HEK293 (cell line): ENCODE data around the gene CLSTN1.
A peak's percentile ranks its signal among the peaks of the same experiment; 100 is the strongest.

ENCODE experiments used
- CTCF ChIA-PET: fragments of 350-600 bp; formaldehyde crosslinking; extraction: SDS; loops from one replicate; lab custom pipeline; 2021; ENCODE audit warnings: antibody characterized with exemption; lab: Yijun Ruan, JAX
- POLR2A ChIA-PET: fragments of 300-600 bp; formaldehyde crosslinking; extraction: SDS; loops from one replicate; lab custom pipeline; 2020; ENCODE audit warnings: antibody characterized with exemption, inconsistent platforms; lab: Yijun Ruan, JAX
- H3K27ac ChIP-seq: fragments of 200-500 bp; sonication (Bioruptor generic); 2 replicates; pipeline ENCODE4 v1.5.1; 2014; ENCODE audit warnings: low read depth, low read length, control low read depth, inconsistent platforms; ENCODE audit errors: extremely low read depth
- H3K36me3 ChIP-seq, 2 experiments: fragments of 200-500 bp in 1 of 2; sonication (Bioruptor generic) in 1 of 2; 1 replicate in 1 of 2; 2 replicates in 1 of 2; pipeline ENCODE4 v1.5.1; 2014 to 2017; ENCODE audit warnings: inconsistent platforms in 2 of 2, low read length in 2 of 2; ENCODE audit not compliant: control insufficient read depth in 2 of 2, insufficient read depth in 1 of 2
- H3K4me1 ChIP-seq: fragments of 200-500 bp; sonication (Bioruptor generic); 2 replicates; pipeline ENCODE4 v1.5.1; 2014; ENCODE audit warnings: mild to moderate bottlenecking, low read length, inconsistent platforms; ENCODE audit not compliant: control insufficient read depth, insufficient read depth
- H3K4me3 ChIP-seq: 2 replicates; pipeline ENCODE4 v1.5.1; 2011; ENCODE audit warnings: low read depth, mild to moderate bottlenecking, control low read depth, low read length, moderate library complexity
- H3K9me3 ChIP-seq: fragments of 200-500 bp; sonication (Bioruptor generic); 2 replicates; pipeline ENCODE4 v1.5.1; 2014; ENCODE audit warnings: low read depth, low read length, inconsistent platforms; ENCODE audit not compliant: control insufficient read depth, insufficient read depth
- BCL11B ChIP-seq: fragments of 450-650 bp; formaldehyde crosslinking; IDR thresholded peaks from 2 replicates; pipeline ENCODE4 v1.5.1; 2016; ENCODE audit warnings: low read depth, missing biosample characterization, missing genetic modification characterization
- EGR2 ChIP-seq: fragments of 450-650 bp; formaldehyde crosslinking; IDR thresholded peaks from 2 replicates; pipeline ENCODE4 v1.5.1; 2016; ENCODE audit warnings: low read depth, missing biosample characterization, missing genetic modification characterization
- FEZF1 ChIP-seq: fragments of 450-650 bp; formaldehyde crosslinking; IDR thresholded peaks from 2 replicates; pipeline ENCODE4 v1.5.1; 2016; ENCODE audit warnings: missing biosample characterization, missing genetic modification characterization
- GLIS1 ChIP-seq: fragments of 450-650 bp; formaldehyde crosslinking; IDR thresholded peaks from 2 replicates; pipeline ENCODE4 v1.5.1; 2016; ENCODE audit warnings: missing biosample characterization, missing genetic modification characterization
- GLIS2 ChIP-seq: fragments of 450-650 bp; formaldehyde crosslinking; IDR thresholded peaks from 2 replicates; pipeline ENCODE4 v1.5.1; 2016; ENCODE audit warnings: missing biosample characterization, missing genetic modification characterization
- KLF16 ChIP-seq: fragments of 450-650 bp; formaldehyde crosslinking; IDR thresholded peaks from 2 replicates; pipeline ENCODE4 v1.5.1; 2017; ENCODE audit warnings: missing biosample characterization, missing genetic modification characterization
- KLF8 ChIP-seq: fragments of 450-650 bp; formaldehyde crosslinking; IDR thresholded peaks from 2 replicates; pipeline ENCODE4 v1.5.1; 2016; ENCODE audit warnings: missing biosample characterization, missing genetic modification characterization
- PBX3 ChIP-seq: sonication (generic); formaldehyde crosslinking; IDR thresholded peaks from 2 replicates; pipeline ENCODE4 v1.8.1; 2022; ENCODE audit warnings: mild to moderate bottlenecking, moderate library complexity, missing genetic modification reagents
- PRDM10 ChIP-seq: fragments of 450-650 bp; formaldehyde crosslinking; IDR thresholded peaks from 2 replicates; pipeline ENCODE4 v1.5.1; 2016; ENCODE audit warnings: missing biosample characterization, missing genetic modification characterization
- SCRT2 ChIP-seq: fragments of 450-650 bp; formaldehyde crosslinking; IDR thresholded peaks from 2 replicates; pipeline ENCODE4 v1.5.1; 2016; ENCODE audit warnings: missing biosample characterization, missing genetic modification characterization
- SETDB1 ChIP-seq: IDR thresholded peaks from one replicate; pipeline ENCODE4 v1.6.1; 2017; ENCODE audit warnings: mild to moderate bottlenecking, low read length, moderate library complexity, mixed read lengths; ENCODE audit not compliant: insufficient read length
- ZBTB20 ChIP-seq: fragments of 450-650 bp; formaldehyde crosslinking; IDR thresholded peaks from 2 replicates; pipeline ENCODE4 v1.5.1; 2016; ENCODE audit warnings: missing biosample characterization, missing genetic modification characterization
- ZBTB48 ChIP-seq: fragments of 450-650 bp; formaldehyde crosslinking; IDR thresholded peaks from 2 replicates; pipeline ENCODE4 v1.5.1; 2016; ENCODE audit warnings: missing biosample characterization, missing genetic modification characterization
- ZBTB6 ChIP-seq: fragments of 450-650 bp; formaldehyde crosslinking; IDR thresholded peaks from 2 replicates; pipeline ENCODE4 v1.5.1; 2017; ENCODE audit warnings: missing biosample characterization, missing genetic modification characterization
- ZEB2 ChIP-seq: fragments of 450-650 bp; formaldehyde crosslinking; IDR thresholded peaks from 2 replicates; pipeline ENCODE4 v1.5.1; 2016; ENCODE audit warnings: missing biosample characterization, missing genetic modification characterization
- ZFHX2 ChIP-seq: fragments of 450-650 bp; formaldehyde crosslinking; conservative IDR thresholded peaks from 2 replicates; pipeline ENCODE4 v1.5.1; 2016; ENCODE audit warnings: missing biosample characterization, missing genetic modification characterization
- ZNF140 ChIP-seq: fragments of 450-650 bp; formaldehyde crosslinking; IDR thresholded peaks from 2 replicates; pipeline ENCODE4 v1.5.1; 2016; ENCODE audit warnings: missing biosample characterization, missing genetic modification characterization
- ZNF423 ChIP-seq: fragments of 450-650 bp; formaldehyde crosslinking; IDR thresholded peaks from 2 replicates; pipeline ENCODE4 v1.5.1; 2016; ENCODE audit warnings: missing biosample characterization, missing genetic modification characterization
- ZNF501 ChIP-seq: fragments of 450-650 bp; formaldehyde crosslinking; IDR thresholded peaks from 2 replicates; pipeline ENCODE4 v1.5.1; 2016; ENCODE audit warnings: missing biosample characterization, missing genetic modification characterization
- ZNF548 ChIP-seq: fragments of 450-650 bp; formaldehyde crosslinking; IDR thresholded peaks from 2 replicates; pipeline ENCODE4 v1.5.1; 2016; ENCODE audit warnings: missing biosample characterization, missing genetic modification characterization
- ZNF560 ChIP-seq: fragments of 450-650 bp; formaldehyde crosslinking; IDR thresholded peaks from 2 replicates; pipeline ENCODE4 v1.5.1; 2017; ENCODE audit warnings: missing biosample characterization, missing genetic modification characterization, borderline replicate concordance
- ZNF580 ChIP-seq: fragments of 450-650 bp; formaldehyde crosslinking; IDR thresholded peaks from 2 replicates; pipeline ENCODE4 v1.5.1; 2016; ENCODE audit warnings: missing biosample characterization, missing genetic modification characterization
- ZNF585B ChIP-seq: fragments of 450-650 bp; formaldehyde crosslinking; IDR thresholded peaks from 2 replicates; pipeline ENCODE4 v1.5.1; 2016; ENCODE audit warnings: missing biosample characterization, missing genetic modification characterization
- ZNF600 ChIP-seq: fragments of 450-650 bp; formaldehyde crosslinking; IDR thresholded peaks from 2 replicates; pipeline ENCODE4 v1.5.1; 2016; ENCODE audit warnings: missing biosample characterization, missing genetic modification characterization
- ZNF610 ChIP-seq: fragments of 450-650 bp; formaldehyde crosslinking; IDR thresholded peaks from 2 replicates; pipeline ENCODE4 v1.5.1; 2016; ENCODE audit warnings: missing biosample characterization, missing genetic modification characterization, borderline replicate concordance
- ZNF670 ChIP-seq: fragments of 450-650 bp; formaldehyde crosslinking; IDR thresholded peaks from 2 replicates; pipeline ENCODE4 v1.5.1; 2016; ENCODE audit warnings: missing biosample characterization, missing genetic modification characterization, low read depth
- ZNF777 ChIP-seq: fragments of 450-650 bp; formaldehyde crosslinking; IDR thresholded peaks from 2 replicates; pipeline ENCODE4 v1.5.1; 2017; ENCODE audit warnings: missing biosample characterization, missing genetic modification characterization, borderline replicate concordance
- ZSCAN23 ChIP-seq: fragments of 450-650 bp; formaldehyde crosslinking; IDR thresholded peaks from 2 replicates; pipeline ENCODE4 v1.5.1; 2016; ENCODE audit warnings: missing biosample characterization, missing genetic modification characterization
- ZSCAN4 ChIP-seq: fragments of 450-650 bp; formaldehyde crosslinking; IDR thresholded peaks from 2 replicates; pipeline ENCODE4 v1.5.1; 2017; ENCODE audit warnings: missing biosample characterization, missing genetic modification characterization

The CLSTN1 gene

GRCh38 chr1:9822897-9823692 lies 670 bp downstream of the CLSTN1 start:
- peaks cover 24% of the 10 kb centered on the region for H3K4me1 ChIP-seq
- H3K27ac ChIP-seq, result peak overlapping the region; percentile 83
- no peaks in the 10 kb centered on the region for H3K9me3 ChIP-seq
- CTCF ChIA-PET, result interaction anchor here (0.6 to 1.8 kb wide), 3 partner anchors 32 to 39 kb away, joined by 3 to 10 read pairs (median 5); no protein-coding TSS in a partner anchor
- no peaks in the 10 kb centered on the region; a peak in 1 of 3 replicates for H3K36me3 ChIP-seq
- peak overlapping the region; percentile 89 for H3K4me3 ChIP-seq
- POLR2A ChIA-PET, result interaction anchor here (1.0 kb wide), 1 partner anchor 18 kb away, joined by 3 read pairs; no protein-coding TSS in a partner anchor
- TF ChIP-seq KLF8 (tag by site-specific recombination), result 0 out of 2 replicates have a peak, but pooled peaks have one; percentile 20
- TF ChIP-seq ZNF560 (tag by site-specific recombination), result no peak
- TF ChIP-seq PRDM10 (tag by site-specific recombination), result peak; percentile 67
- TF ChIP-seq ZFHX2 (tag by site-specific recombination), result peak; percentile 59
- peak; percentile 38; the same call in 1 of the 2 replicates for TF ChIP-seq ZBTB48
- TF ChIP-seq ZBTB20 (tag by site-specific recombination), result peak; percentile 85
- peak; percentile 49; the same call in 1 of the 2 replicates for TF ChIP-seq KLF16 (tag by site-specific recombination)
- TF ChIP-seq ZNF140 (tag by site-specific recombination), result no peak
- TF ChIP-seq ZNF580, result no peak
- peak; percentile 54; the same call in 1 of the 2 replicates for TF ChIP-seq EGR2 (tag by site-specific recombination)
- no peak for TF ChIP-seq ZNF548 (tag by site-specific recombination)
- TF ChIP-seq SETDB1, result no peak
- no peak for TF ChIP-seq ZNF777 (tag by site-specific recombination)
- TF ChIP-seq GLIS1 (tag by site-specific recombination), result 0 out of 2 replicates have a peak, but pooled peaks have one; percentile 17
- no peak for TF ChIP-seq ZSCAN23 (tag by site-specific recombination)
- TF ChIP-seq ZNF423, result peak; percentile 91
- 0 out of 2 replicates have a peak, but pooled peaks have one; percentile 31 for TF ChIP-seq ZNF610 (tag by site-specific recombination)
- peak; percentile 82 for TF ChIP-seq GLIS2 (tag by site-specific recombination)
- TF ChIP-seq ZNF585B (tag by site-specific recombination), result no peak
- no peak for TF ChIP-seq ZBTB6 (tag by site-specific recombination)
- no peak; the same call in 1 of the 2 replicates for TF ChIP-seq PBX3 (CRISPR knock-in tag)
- 0 out of 2 replicates have a peak, but pooled peaks have one; percentile 36 for TF ChIP-seq ZEB2 (tag by site-specific recombination)
- peak; percentile 86 for TF ChIP-seq ZNF600 (tag by site-specific recombination)
- TF ChIP-seq SCRT2 (tag by site-specific recombination), result 0 out of 2 replicates have a peak, but pooled peaks have one; percentile 29
- TF ChIP-seq ZNF670 (tag by site-specific recombination), result no peak
- TF ChIP-seq ZNF501, result peak; percentile 65; the same call in 1 of the 2 replicates
- 0 out of 2 replicates have a peak, but pooled peaks have one; percentile 32 for TF ChIP-seq ZSCAN4 (tag by site-specific recombination)
- TF ChIP-seq BCL11B, result no peak
- no peak for TF ChIP-seq FEZF1 (tag by site-specific recombination)
